Neural cell (in vitro differentiated cells): ENCODE results near the gene LTBP1. TPM values are rescaled to one million over a fixed set of nuclear protein-coding genes. Genes with fewer than 3 reads are reported as not detected.

Source experiments
- H2AFZ ChIP-seq: fragments of 200-600, 300-800 bp; sonication (generic), shearing (Covaris generic); 2 replicates; pipeline ENCODE4 v1.6.0; 2014; ENCODE audit warnings: low read depth, mild to moderate bottlenecking, antibody characterized with exemption, low read length, moderate library complexity
- H3F3A ChIP-seq: fragments of 200-600 bp; shearing (Covaris generic); 2 replicates; pipeline ENCODE4 v1.6.1; 2016; ENCODE audit warnings: mild to moderate bottlenecking, moderate library complexity, mixed read lengths, antibody characterized with exemption, low read length; ENCODE audit not compliant: insufficient read depth, poor library complexity, severe bottlenecking
- H3K27ac ChIP-seq: fragments of 200-600, 300-800 bp; sonication (generic), shearing (Covaris generic); 2 replicates; pipeline ENCODE4 v1.5.1; 2014; ENCODE audit warnings: mild to moderate bottlenecking, low read length, moderate library complexity
- H3K27me3 ChIP-seq: fragments of 300-800, 200-600 bp; sonication (generic), shearing (Covaris generic); 2 replicates; pipeline ENCODE4 v1.6.0; 2014; ENCODE audit warnings: mild to moderate bottlenecking, low read depth, low read length, moderate library complexity; ENCODE audit not compliant: insufficient read depth
- H3K36me3 ChIP-seq: fragments of 300-800, 200-600 bp; sonication (generic), shearing (Covaris generic); 2 replicates; pipeline ENCODE4 v1.5.1; 2014; ENCODE audit warnings: mild to moderate bottlenecking, antibody characterized with exemption, low read length, moderate library complexity; ENCODE audit not compliant: insufficient read depth
- H3K4me2 ChIP-seq: fragments of 300-800, 200-600 bp; sonication (generic), shearing (Covaris generic); 2 replicates; pipeline ENCODE4 v1.6.0; 2014; ENCODE audit warnings: mild to moderate bottlenecking, low read length
- H3K4me3 ChIP-seq: fragments of 300-800, 200-600 bp; sonication (generic), shearing (Covaris generic); 2 replicates; pipeline ENCODE4 v1.5.1; 2014; ENCODE audit warnings: mild to moderate bottlenecking, low read length, moderate library complexity
- H3K79me2 ChIP-seq: fragments of 200-600 bp; shearing (Covaris generic); replicated peaks from 2 replicates; pipeline ENCODE4 v1.6.0; 2014; ENCODE audit warnings: mild to moderate bottlenecking, low read length, moderate library complexity; ENCODE audit not compliant: insufficient read depth
- H3K9ac ChIP-seq: fragments of 300-800, 200-600 bp; sonication (generic), shearing (Covaris generic); 2 replicates; pipeline ENCODE4 v1.6.1; 2016; ENCODE audit warnings: mild to moderate bottlenecking, low read length, mixed read lengths
- H3K9me2 ChIP-seq: fragments of 200-600 bp; shearing (Covaris generic); 2 replicates; pipeline ENCODE4 v1.6.1; 2016; ENCODE audit warnings: mild to moderate bottlenecking, low read length, mixed read lengths; ENCODE audit not compliant: insufficient read depth
- H3K9me3 ChIP-seq: fragments of 200-600, 300-800 bp; sonication (generic), shearing (Covaris generic); 2 replicates; pipeline ENCODE4 v1.6.1; 2016; ENCODE audit warnings: mild to moderate bottlenecking, mixed run types, low read length, moderate library complexity, mixed read lengths
- H4K20me1 ChIP-seq: fragments of 200-600 bp; shearing (Covaris generic); 2 replicates; pipeline ENCODE4 v1.6.1; 2016; ENCODE audit warnings: mild to moderate bottlenecking, mixed run types; ENCODE audit not compliant: insufficient read depth
- CTCF ChIP-seq: fragments of 450-650 bp; IDR thresholded peaks from 2 replicates; pipeline ENCODE4 v1.5.1; 2014; ENCODE audit warnings: antibody characterized with exemption, mild to moderate bottlenecking, moderate library complexity; ENCODE audit not compliant: poor library complexity, severe bottlenecking
- EP300 ChIP-seq: fragments of 450-650 bp; conservative IDR thresholded peaks from 2 replicates; pipeline ENCODE4 v1.6.1; 2014; ENCODE audit warnings: antibody characterized with exemption, mild to moderate bottlenecking, moderate library complexity; ENCODE audit not compliant: poor library complexity, severe bottlenecking
- EZH2 ChIP-seq: fragments of 200-600, 300-800 bp; shearing (Covaris generic), sonication (generic); IDR thresholded peaks from 2 replicates; pipeline ENCODE4 v1.6.1; 2014; ENCODE audit warnings: antibody characterized with exemption, low read length, borderline replicate concordance, mild to moderate bottlenecking; ENCODE audit not compliant: insufficient read depth, poor library complexity, severe bottlenecking
- MXI1 ChIP-seq: fragments of 450-650 bp; conservative IDR thresholded peaks from 2 replicates; pipeline ENCODE4 v1.6.1; 2014; ENCODE audit warnings: antibody characterized with exemption, mild to moderate bottlenecking; ENCODE audit not compliant: poor library complexity, severe bottlenecking
- POLR2AphosphoS5 ChIP-seq: IDR thresholded peaks from 2 replicates; pipeline ENCODE4 v1.6.1; 2012
- RAD21 ChIP-seq: fragments of 450-650 bp; conservative IDR thresholded peaks from 2 replicates; pipeline ENCODE4 v1.6.1; 2014; ENCODE audit warnings: antibody characterized with exemption, mild to moderate bottlenecking, moderate library complexity
- REST ChIP-seq: IDR thresholded peaks from 2 replicates; pipeline ENCODE4 v1.6.1; 2012; ENCODE audit warnings: borderline replicate concordance
- SMC3 ChIP-seq: fragments of 450-650 bp; conservative IDR thresholded peaks from 2 replicates; pipeline ENCODE4 v1.6.1; 2014; ENCODE audit warnings: antibody characterized with exemption, mild to moderate bottlenecking, moderate library complexity; ENCODE audit not compliant: poor library complexity
- TAF1 ChIP-seq: IDR thresholded peaks from 2 replicates; pipeline ENCODE4 v1.6.1; 2012; ENCODE audit warnings: low read depth
- polyA plus RNA-seq: library from polyadenylated mRNA; depleted of rRNA; stranded (reverse); fragments of >200 nt; gene quantifications from 2 replicates; pipeline ENCODE4 v1.2.3, GENCODE V29; 2014

Gene LTBP1
- polyA plus RNA-seq, 1 donor from 2014 or later = 1.8 TPM

- no peaks in the 10 kb centered on the region for H4K20me1 ChIP-seq
- H3K9me2 ChIP-seq = no peaks in the 10 kb centered on the region
- no peaks in the 10 kb centered on the region for H3K27me3 ChIP-seq
- H3K4me2 ChIP-seq = no peak overlapping the region
- no peaks in the 10 kb centered on the region for H3K79me2 ChIP-seq
- no peaks in the 10 kb centered on the region for H3K36me3 ChIP-seq
- TF ChIP-seq EZH2 (no peak), POLR2AphosphoS5 (no peak), EP300 (no peak)
- H3K27ac ChIP-seq = no peak overlapping the region
- H3K9me3 ChIP-seq = no peaks in the 10 kb centered on the region
- no peaks in the 10 kb centered on the region for H3F3A ChIP-seq
- H3K4me3 ChIP-seq = no peak overlapping the region
- no peak overlapping the region for H3K9ac ChIP-seq
- H2AFZ ChIP-seq = no peak overlapping the region
Measured at GRCh38 chr2:33081691-33082090, 134.9 kb downstream of the LTBP1 start.

GRCh38 chr2:33083699-33084387 is 137.1 kb downstream of the LTBP1 start:
- Histone ChIP-seq H3K4me2 (no peak overlapping the region), H4K20me1 (no peaks in the 10 kb centered on the region), H3K9me2 (no peaks in the 10 kb centered on the region), H3K9ac (no peak overlapping the region), H3K9me3 (no peaks in the 10 kb centered on the region), H3F3A (no peaks in the 10 kb centered on the region), H3K27me3 (no peaks in the 10 kb centered on the region), H3K36me3 (no peaks in the 10 kb centered on the region), H3K4me3 (no peak overlapping the region), H2AFZ (no peak overlapping the region), H3K27ac (no peak overlapping the region), H3K79me2 (no peaks in the 10 kb centered on the region)
- TF ChIP-seq EP300 (no peak), CTCF (no peak), RAD21 (no peak)

GRCh38 chr2:33084433-33084832 is 137.7 kb downstream of the LTBP1 start:
- Histone ChIP-seq H3K9me3 (no peaks in the 10 kb centered on the region), H3K4me3 (no peak overlapping the region), H3K9ac (no peak overlapping the region), H3K9me2 (no peaks in the 10 kb centered on the region), H3F3A (no peaks in the 10 kb centered on the region), H3K36me3 (no peaks in the 10 kb centered on the region), H3K27me3 (no peaks in the 10 kb centered on the region), H3K79me2 (no peaks in the 10 kb centered on the region), H3K27ac (no peak overlapping the region), H4K20me1 (no peaks in the 10 kb centered on the region), H2AFZ (no peak overlapping the region), H3K4me2 (no peak overlapping the region)
- TF ChIP-seq POLR2AphosphoS5 (no peak), MXI1 (no peak), REST (no peak), EZH2 (no peak), SMC3 (no peak), RAD21 (no peak), TAF1 (no peak), EP300 (no peak), CTCF (no peak)
